H1 (cell line): ENCODE data around the gene IGSF1. TPM values are rescaled to one million over a fixed set of nuclear protein-coding genes. Genes with fewer than 3 reads are reported as not detected.

ENCODE experiments used
- CTCF ChIA-PET: fragments of 300-600 bp; sonication (Branson Sonifier 250); formaldehyde crosslinking; loops from one replicate; lab custom pipeline; 2021; ENCODE audit not compliant: partially characterized antibody; lab: Charles Lee
- POLR2A ChIA-PET: fragments of 300-600 bp; sonication (Branson Sonifier 250); formaldehyde crosslinking; loops from one replicate; lab custom pipeline; 2021; ENCODE audit warnings: inconsistent platforms; ENCODE audit not compliant: partially characterized antibody; lab: Charles Lee
- DNase-seq, 2 experiments: peaks; one replicate each; pipeline versions ENCODE4 v3.0.0 to v3.0.0-alpha.2; 2010 to 2022; ENCODE audit warnings: low spot score in 2 of 2, low read depth in 1 of 2, mixed read lengths in 1 of 2
- FAIRE-seq: peaks from 2 replicates; lab custom pipeline; 2011; peaks lifted over from hg19 to GRCh38; lab: Jason Lieb, UNC
- H2AFZ ChIP-seq: 2 replicates; pipeline ENCODE4 v1.8.1; 2012; ENCODE audit warnings: low read length, inconsistent platforms
- H2AK5ac ChIP-seq: 2 replicates; pipeline ENCODE4 v1.6.1; 2013; ENCODE audit warnings: low read depth, low read length
- H2BK120ac ChIP-seq: replicated peaks from 2 replicates; pipeline ENCODE3; 2013; ENCODE audit warnings: low read depth, low read length, inconsistent platforms
- H2BK12ac ChIP-seq: 2 replicates; pipeline ENCODE4 v1.6.1; 2013; ENCODE audit warnings: low read depth, low read length
- H2BK15ac ChIP-seq: 2 replicates; pipeline ENCODE4 v1.6.1; 2013; ENCODE audit warnings: low read length
- H2BK20ac ChIP-seq: 2 replicates; pipeline ENCODE4 v1.6.1; 2013; ENCODE audit warnings: low read length
- H2BK5ac ChIP-seq: 2 replicates; pipeline ENCODE4 v1.6.1; 2013; ENCODE audit warnings: low read depth, low read length
- H3K14ac ChIP-seq: 2 replicates; pipeline ENCODE4 v1.6.1; 2013; ENCODE audit warnings: inconsistent platforms; ENCODE audit not compliant: insufficient read length
- H3K18ac ChIP-seq: 2 replicates; pipeline ENCODE4 v1.6.1; 2013; ENCODE audit warnings: low read length; ENCODE audit errors: extremely low read depth
- H3K23ac ChIP-seq: 2 replicates; pipeline ENCODE4 v1.6.1; 2013; ENCODE audit warnings: inconsistent platforms; ENCODE audit not compliant: insufficient read length
- H3K23me2 ChIP-seq: 2 replicates; pipeline ENCODE4 v1.6.1; 2013; ENCODE audit warnings: low read depth, low read length
- H3K27ac ChIP-seq: 2 replicates; pipeline ENCODE4 v1.6.1; 2011; ENCODE audit warnings: low read depth, low read length, inconsistent platforms
- H3K27me3 ChIP-seq, 4 experiments: replicated peaks in 1 of 4; 1 replicate in 1 of 4; 2 replicates in 3 of 4; pipeline versions ENCODE4 v1.6.1 to v1.8.1; 2011 to 2013; ENCODE audit warnings: low read length in 3 of 4, mild to moderate bottlenecking in 3 of 4, inconsistent platforms in 2 of 4, mixed read lengths in 2 of 4, moderate library complexity in 1 of 4; ENCODE audit not compliant: control insufficient read depth in 3 of 4, insufficient read depth in 3 of 4; ENCODE audit errors: extremely low read depth in 1 of 4
- H3K36me3 ChIP-seq, 4 experiments: 2 replicates each; pipeline versions ENCODE4 v1.6.1 to v1.8.1; 2011 to 2013; ENCODE audit warnings: mild to moderate bottlenecking in 4 of 4, low read length in 3 of 4, moderate library complexity in 2 of 4, control low read depth in 1 of 4, inconsistent platforms in 1 of 4; ENCODE audit not compliant: insufficient read depth in 4 of 4, control insufficient read depth in 2 of 4
- H3K4ac ChIP-seq: replicated peaks from 2 replicates; pipeline ENCODE3; 2013; ENCODE audit warnings: low read length, low read depth, mixed read lengths, inconsistent platforms; ENCODE audit not compliant: insufficient read length
- H3K4me1 ChIP-seq, 4 experiments: replicated peaks in 1 of 4; 1 replicate in 1 of 4; 2 replicates in 3 of 4; pipeline versions ENCODE4 v1.6.1 to v1.8.1; 2011 to 2013; ENCODE audit warnings: low read length in 3 of 4, inconsistent platforms in 2 of 4, mixed read lengths in 1 of 4; ENCODE audit not compliant: insufficient read depth in 4 of 4, control insufficient read depth in 3 of 4
- H3K4me2 ChIP-seq, 2 experiments: 2 replicates each; pipeline versions ENCODE4 v1.6.1 to v1.8.1; 2011 to 2013; ENCODE audit warnings: low read depth in 2 of 2, low read length in 2 of 2, control low read depth in 1 of 2, inconsistent platforms in 1 of 2, mild to moderate bottlenecking in 1 of 2; ENCODE audit not compliant: insufficient read depth in 1 of 2
- H3K4me3 ChIP-seq, 4 experiments: fragments of 200-600, 300-600 bp in 1 of 4; sonication (generic), shearing (Covaris generic), sonication (Bioruptor Twin) in 1 of 4; 2 replicates each; pipeline versions ENCODE4 v1.5.1 to v1.8.1; 2011 to 2016; ENCODE audit warnings: low read length in 4 of 4, low read depth in 3 of 4, control low read depth in 2 of 4, inconsistent platforms in 2 of 4, mild to moderate bottlenecking in 2 of 4, mixed read lengths in 1 of 4, moderate library complexity in 1 of 4; ENCODE audit not compliant: insufficient read depth in 2 of 4; ENCODE audit errors: extremely low read depth in 1 of 4
- H3K56ac ChIP-seq: replicated peaks from 2 replicates; pipeline ENCODE3; 2013; ENCODE audit warnings: low read depth, mild to moderate bottlenecking, mixed read lengths, low read length, inconsistent platforms; ENCODE audit not compliant: insufficient read length
- H3K79me1 ChIP-seq: 2 replicates; pipeline ENCODE4 v1.6.1; 2013; ENCODE audit warnings: low read depth, low read length, control low read depth
- H3K79me2 ChIP-seq, 2 experiments: 2 replicates each; pipeline versions ENCODE4 v1.6.1 to v1.8.1; 2012 to 2013; ENCODE audit warnings: low read length in 2 of 2, mild to moderate bottlenecking in 2 of 2, inconsistent platforms in 1 of 2; ENCODE audit not compliant: insufficient read depth in 2 of 2, control insufficient read depth in 1 of 2
- H3K9ac ChIP-seq, 4 experiments: replicated peaks in 1 of 4; 1 replicate in 1 of 4; 2 replicates in 3 of 4; pipeline versions ENCODE4 v1.6.1 to v1.8.1; 2011 to 2013; ENCODE audit warnings: low read depth in 3 of 4, low read length in 3 of 4, control low read depth in 2 of 4, mild to moderate bottlenecking in 2 of 4, moderate library complexity in 2 of 4, inconsistent platforms in 1 of 4; ENCODE audit errors: extremely low read depth in 1 of 4
- H3K9me3 ChIP-seq, 2 experiments: 2 replicates each; pipeline versions ENCODE4 v1.6.1 to v1.8.1; 2012 to 2013; ENCODE audit warnings: mild to moderate bottlenecking in 2 of 2, moderate library complexity in 2 of 2, control low read depth in 1 of 2, inconsistent platforms in 1 of 2, low read depth in 1 of 2, low read length in 1 of 2, mixed read lengths in 1 of 2; ENCODE audit not compliant: insufficient read depth in 2 of 2
- H4K20me1 ChIP-seq, 2 experiments: replicated peaks in 1 of 2; 2 replicates each; pipeline versions ENCODE3 to v1.8.1; 2011 to 2013; ENCODE audit warnings: inconsistent platforms in 2 of 2, low read length in 2 of 2, mild to moderate bottlenecking in 1 of 2; ENCODE audit not compliant: insufficient read depth in 2 of 2, control insufficient read depth in 1 of 2
- H4K5ac ChIP-seq: 2 replicates; pipeline ENCODE4 v1.6.1; 2013; ENCODE audit warnings: low read length, low read depth, mixed read lengths, inconsistent platforms; ENCODE audit not compliant: insufficient read length
- H4K8ac ChIP-seq: 2 replicates; pipeline ENCODE4 v1.8.0; 2013; ENCODE audit warnings: mild to moderate bottlenecking, moderate library complexity, low read length, inconsistent platforms; ENCODE audit not compliant: insufficient read depth; ENCODE audit errors: extremely low read depth
- H4K91ac ChIP-seq: replicated peaks from 2 replicates; pipeline ENCODE3; 2013; ENCODE audit warnings: low read length, mixed read lengths, inconsistent platforms; ENCODE audit not compliant: insufficient read length
- CEBPB ChIP-seq: IDR thresholded peaks from 2 replicates; pipeline ENCODE4 v1.6.1; 2012; ENCODE audit warnings: low read depth, low read length
- CHD2 ChIP-seq: IDR thresholded peaks from 2 replicates; pipeline ENCODE4 v1.6.1; 2012; ENCODE audit warnings: low read length, improper control_type of control experiment
- GABPA ChIP-seq: IDR thresholded peaks from 2 replicates; pipeline ENCODE4 v1.6.1; 2011; ENCODE audit warnings: mild to moderate bottlenecking, low read length, moderate library complexity, borderline replicate concordance; ENCODE audit not compliant: insufficient read depth
- JUN ChIP-seq: IDR thresholded peaks from 2 replicates; pipeline ENCODE4 v1.6.1; 2011; ENCODE audit warnings: low read depth, mild to moderate bottlenecking, improper control_type of control experiment, low read length
- KDM4A ChIP-seq: IDR thresholded peaks from one replicate; pipeline ENCODE4 v1.7.1; 2012; ENCODE audit warnings: low read depth, mild to moderate bottlenecking, moderate library complexity, low read length, inconsistent platforms; ENCODE audit not compliant: severe bottlenecking
- KDM5A ChIP-seq: fragments of 200-600 bp; IDR thresholded peaks from 2 replicates; pipeline ENCODE4 v1.7.1; 2012; ENCODE audit warnings: mild to moderate bottlenecking, low read length, inconsistent platforms, mixed read lengths
- NANOG ChIP-seq: IDR thresholded peaks from 2 replicates; pipeline ENCODE4 v1.6.1; 2011; ENCODE audit warnings: low read length, low read depth, mild to moderate bottlenecking, inconsistent platforms; ENCODE audit not compliant: insufficient read depth, poor library complexity, severe bottlenecking
- POLR2AphosphoS5 ChIP-seq: IDR thresholded peaks from 2 replicates; pipeline ENCODE4 v1.6.1; 2011; ENCODE audit warnings: low read depth, low read length
- RBBP5 ChIP-seq: IDR thresholded peaks from 2 replicates; pipeline ENCODE4 v1.7.1; 2012; ENCODE audit warnings: low read depth, mild to moderate bottlenecking, inconsistent platforms, low read length, moderate library complexity, borderline replicate concordance
- RNF2 ChIP-seq: fragments of 200-900, 300-1000 bp; sonication (generic); IDR thresholded peaks from 2 replicates; pipeline ENCODE4 v1.7.1; 2016; ENCODE audit warnings: borderline replicate concordance, low read depth, mild to moderate bottlenecking, antibody characterized with exemption, low read length; ENCODE audit not compliant: poor library complexity, severe bottlenecking; ENCODE audit errors: missing control alignments
- SP2 ChIP-seq: IDR thresholded peaks from 2 replicates; pipeline ENCODE4 v1.6.1; 2012; ENCODE audit warnings: mild to moderate bottlenecking, low read length, inconsistent platforms
- TAF1 ChIP-seq: IDR thresholded peaks from 2 replicates; pipeline ENCODE4 v1.6.1; 2011; ENCODE audit warnings: mild to moderate bottlenecking, low read depth, low read length
- TBP ChIP-seq: IDR thresholded peaks from 2 replicates; pipeline ENCODE4 v1.6.1; 2011; ENCODE audit warnings: low read depth, low read length, improper control_type of control experiment
- YY1 ChIP-seq: IDR thresholded peaks from 2 replicates; pipeline ENCODE4 v1.6.1; 2011; ENCODE audit warnings: low read depth, mild to moderate bottlenecking, low read length
- WGBS, 2 experiments: shearing (Covaris generic) in 1 of 2; methylation state at CpG; one replicate each; pipeline versions ENCODE4 v1.1.6 to v1.1.7; 2013 to 2015; ENCODE audit warnings: low lambda C conversion rate in 2 of 2, mixed read lengths in 2 of 2, inconsistent platforms in 1 of 2, low coverage in 1 of 2, missing lambda C conversion rate in 1 of 2; ENCODE audit not compliant: insufficient replicate concordance in 2 of 2, insufficient coverage in 1 of 2, insufficient read length in 1 of 2; ENCODE audit errors: extremely low coverage in 1 of 2, missing lambda C conversion rate in 1 of 2; 5-methylcytosine and 5-hydroxymethylcytosine counted together
- polyA plus RNA-seq, 7 experiments: library from polyadenylated mRNA; depleted of rRNA in 3 of 7; stranded (reverse) in 5 of 7; unstranded in 2 of 7; fragments of >200 nt in 5 of 7; fragments of 200-250 nt in 2 of 7; gene quantifications; 1 replicate in 5 of 7; 2 replicates in 1 of 7; 4 replicates in 1 of 7; pipeline versions ENCODE4 v1.2.1 to v1.2.3, GENCODE V29; 2011 to 2013; ENCODE audit warnings: missing spikeins in 2 of 7, mixed read lengths in 2 of 7
- total RNA-seq: library from RNA; stranded (reverse); fragmentation: NEBNext Ultra II Directional; extraction: Animal tissue kit (Norgen Biotek cat#: 25700); gene quantifications from 2 replicates; pipeline ENCODE4 v1.2.1, GENCODE V29; 2021

Gene IGSF1
- total and polyA plus RNA-seq, 2 of the 8 experiments (the other 6 are each of a cell fraction or from before 2014, with no cell fraction given), result 23.1 to 39.9 TPM

- H3K4ac ChIP-seq, result no peak overlapping the region
- FAIRE-seq (peak; percentile 91), DNase-seq (no peak)
- H3K4me2 ChIP-seq, result no peak overlapping the region; a peak in 1 of 4 replicates
- H3K14ac ChIP-seq, result no peak overlapping the region
- no peaks in the 10 kb centered on the region for H3K79me1 ChIP-seq
- H3K9ac ChIP-seq, result no peak overlapping the region
- H3K27me3 ChIP-seq, result no peaks in the 10 kb centered on the region
- H3K4me1 ChIP-seq, result peaks cover 0 to 20% (median 2%) of the 10 kb centered on the region in 4 experiments; a peak in 4 of 7 replicates
- no peak overlapping the region for H3K56ac ChIP-seq
- H3K23me2 ChIP-seq, result no peaks in the 10 kb centered on the region
- H2BK20ac ChIP-seq, result no peak overlapping the region
- 64% methylated on average over 4 of the region's 4 CpGs; no CpG with 5 or more reads in 1 of the 2 experiments for WGBS, 2 experiments
- H2AFZ ChIP-seq, result no peak overlapping the region
- H3K36me3 ChIP-seq, result peaks cover 0 to 3% (median 1%) of the 10 kb centered on the region in 4 experiments; a peak in 3 of 8 replicates
- H4K5ac ChIP-seq, result no peak overlapping the region
- H3K27ac ChIP-seq, result no peak overlapping the region
- no peak overlapping the region for H4K91ac ChIP-seq
- H3K9me3 ChIP-seq, result no peaks in the 10 kb centered on the region
- no peak overlapping the region; the same call in 1 of the 2 replicates for H4K8ac ChIP-seq
- H4K20me1 ChIP-seq, result peaks cover 0 to 1% of the 10 kb centered on the region in 2 experiments
- H2AK5ac ChIP-seq, result no peak overlapping the region
- no peak overlapping the region for H3K18ac ChIP-seq
- no peak overlapping the region for H2BK15ac ChIP-seq
- H2BK120ac ChIP-seq, result no peak overlapping the region
- H3K79me2 ChIP-seq, result no peaks in the 10 kb centered on the region
- H3K4me3 ChIP-seq, result no peak overlapping the region
- H2BK12ac ChIP-seq, result no peak overlapping the region
- no peak overlapping the region for H2BK5ac ChIP-seq
- ChIA-PET CTCF (interaction anchor here (1.3 to 1.5 kb wide), 3 partner anchors 8 to 86 kb away, joined by 3 to 6 read pairs (median 5); no protein-coding TSS in a partner anchor), POLR2A (interaction anchor here (0.7 to 4.1 kb wide), 3 partner anchors 8 to 379 kb away, joined by 3 to 16 read pairs (median 3); partner anchors contain the start of gene IGSF1)
- H3K23ac ChIP-seq, result no peak overlapping the region
- no peak for TF ChIP-seq CEBPB
- TF ChIP-seq GABPA, result no peak
- TF ChIP-seq JUN, result no peak
- TF ChIP-seq TBP, result no peak
- TF ChIP-seq KDM5A, result no peak
- TF ChIP-seq POLR2AphosphoS5, result no peak
- TF ChIP-seq NANOG, result no peak
- TF ChIP-seq KDM4A, result no peak
- no peak for TF ChIP-seq RNF2
- no peak for TF ChIP-seq SP2
- no peak for TF ChIP-seq YY1
- TF ChIP-seq TAF1, result no peak
- TF ChIP-seq CHD2, result no peak
- TF ChIP-seq RBBP5, result no peak
Observed at GRCh38 chrX:131279617-131280016, 9.5 kb downstream of the IGSF1 start.
